ENCODE measurements around the gene SLC6A16.

SLC6A16 gene

DNA sequence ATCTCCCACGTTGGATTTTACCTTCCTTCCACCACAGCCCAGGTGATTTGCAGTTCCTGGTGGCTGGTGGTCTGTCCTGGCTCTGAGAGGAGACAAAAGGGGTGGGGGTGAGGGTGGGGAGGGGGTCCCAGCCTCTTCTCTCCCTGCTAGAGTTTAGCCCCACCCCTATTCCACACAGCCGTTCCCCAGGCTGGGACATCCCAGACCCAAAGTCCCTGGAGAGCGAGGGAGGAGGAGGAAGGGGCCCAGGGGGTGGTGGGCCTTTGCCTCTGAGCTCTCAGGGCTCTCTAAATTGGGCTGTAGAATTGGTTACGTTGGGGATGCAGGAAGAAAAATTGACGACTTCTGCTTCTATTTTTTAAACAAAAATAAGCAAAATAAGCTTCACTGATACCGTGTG is 81.9 kb downstream of the SLC6A16 start:
- H3K4me1 ChIP-seq (ENCODE audit: control insufficient read depth, insufficient read depth, low read length), result no peaks in the 10 kb centered on the region
- H3K27me3 ChIP-seq (ENCODE audit: control insufficient read depth, insufficient read depth, low read length), result no peaks in the 10 kb centered on the region
- H3K9ac ChIP-seq (ENCODE audit: low read depth, low read length), result no peak overlapping the region
- no peaks in the 10 kb centered on the region for H3K36me3 ChIP-seq (ENCODE audit: control insufficient read depth, insufficient read depth, low read length)
- H3K9me3 ChIP-seq (ENCODE audit: control insufficient read depth, insufficient read depth, low read length), result no peaks in the 10 kb centered on the region
- H3K4me3 ChIP-seq (ENCODE audit: low read depth, low read length), result no peak overlapping the region

DNA sequence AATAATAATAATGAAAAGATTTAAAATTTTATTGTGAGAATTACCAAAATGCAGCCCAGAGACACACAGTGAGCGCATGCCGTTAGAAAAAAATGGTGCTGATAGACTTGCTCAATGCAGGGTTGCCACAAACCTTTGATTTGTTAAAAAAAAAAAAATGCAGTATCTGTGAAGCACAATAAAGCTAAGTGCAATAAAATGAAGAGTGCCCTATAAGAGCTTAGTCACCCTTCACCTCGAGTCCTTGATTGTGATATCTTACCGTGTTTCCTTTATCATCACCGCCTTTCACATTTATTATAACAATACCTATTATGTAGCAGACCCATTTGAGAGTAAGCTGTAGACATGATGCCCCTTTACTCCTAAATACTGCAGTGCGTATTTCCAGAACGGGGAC is 83.2 kb downstream of the SLC6A16 start:
- Histone ChIP-seq H3K27me3 (ENCODE audit: control insufficient read depth, insufficient read depth, low read length) (no peaks in the 10 kb centered on the region), H3K9me3 (ENCODE audit: control insufficient read depth, insufficient read depth, low read length) (no peaks in the 10 kb centered on the region), H3K9ac (ENCODE audit: low read depth, low read length) (no peak overlapping the region), H3K36me3 (ENCODE audit: control insufficient read depth, insufficient read depth, low read length) (no peaks in the 10 kb centered on the region), H3K4me1 (ENCODE audit: control insufficient read depth, insufficient read depth, low read length) (no peaks in the 10 kb centered on the region), H3K4me3 (ENCODE audit: low read depth, low read length) (no peak overlapping the region)

Measured in iPS-15b (cell line).